HepG2 (cell line): Measurements from ENCODE around the gene TSC22D1. TPM values are rescaled to one million over a fixed set of nuclear protein-coding genes. Genes with fewer than 3 reads are reported as not detected.

ENCODE experiments used
- BRF2 ChIP-seq: sonication (generic); formaldehyde crosslinking; IDR thresholded peaks from 2 replicates; pipeline ENCODE4 v1.8.1; 2022; ENCODE audit warnings: mild to moderate bottlenecking, missing genetic modification reagents
- CENPX ChIP-seq: sonication (generic); formaldehyde crosslinking; IDR thresholded peaks from 2 replicates; pipeline ENCODE4 v1.9.0; 2021; ENCODE audit warnings: mild to moderate bottlenecking, missing genetic modification reagents, moderate library complexity
- FOXA3 ChIP-seq: IDR thresholded peaks from 2 replicates; pipeline ENCODE4 v1.6.1; 2016; ENCODE audit warnings: missing genetic modification reagents, missing compliant biosample characterization
- FOXK1 ChIP-seq: sonication (generic); formaldehyde crosslinking; IDR thresholded peaks from 2 replicates; pipeline ENCODE4 v1.4.0; 2020; ENCODE audit warnings: low read depth, missing genetic modification reagents, borderline replicate concordance
- HCFC1 ChIP-seq: fragments of 150-350 bp; IDR thresholded peaks from 2 replicates; pipeline ENCODE4 v1.6.1; 2014; ENCODE audit warnings: low read depth, low read length
- HOXA5 ChIP-seq: sonication (generic); formaldehyde crosslinking; IDR thresholded peaks from 2 replicates; pipeline ENCODE4 v1.4.0; 2020; ENCODE audit warnings: missing genetic modification reagents
- KDM2A ChIP-seq: sonication (generic); formaldehyde crosslinking; IDR thresholded peaks from 2 replicates; pipeline ENCODE4 v1.4.0; 2020; ENCODE audit warnings: low read depth, missing genetic modification reagents, borderline replicate concordance
- KLF11 ChIP-seq: IDR thresholded peaks from 2 replicates; pipeline ENCODE4 v1.6.1; 2016; ENCODE audit warnings: missing compliant biosample characterization
- LRRFIP1 ChIP-seq: sonication (generic); formaldehyde crosslinking; conservative IDR thresholded peaks from 2 replicates; pipeline ENCODE4 v1.4.0; 2020; ENCODE audit warnings: missing genetic modification reagents
- PAF1 ChIP-seq: IDR thresholded peaks from 2 replicates; pipeline ENCODE4 v1.6.1; 2016; ENCODE audit warnings: missing genetic modification reagents, missing compliant biosample characterization
- ZBED4 ChIP-seq: sonication (generic); formaldehyde crosslinking; IDR thresholded peaks from 2 replicates; pipeline ENCODE4 v1.4.0; 2020; ENCODE audit warnings: missing genetic modification reagents, borderline replicate concordance
- ZBTB37 ChIP-seq: sonication (generic); formaldehyde crosslinking; IDR thresholded peaks from 2 replicates; pipeline ENCODE4 v1.4.0; 2020; ENCODE audit warnings: mild to moderate bottlenecking, missing genetic modification reagents
- ZFY ChIP-seq: sonication (generic); formaldehyde crosslinking; IDR thresholded peaks from 2 replicates; pipeline ENCODE4 v1.4.0; 2020; ENCODE audit warnings: missing genetic modification reagents
- ZNF281 ChIP-seq: sonication (generic); formaldehyde crosslinking; IDR thresholded peaks from 2 replicates; pipeline ENCODE4 v1.4.0; 2020; ENCODE audit warnings: missing genetic modification reagents, borderline replicate concordance
- ZNF652 ChIP-seq: IDR thresholded peaks from 2 replicates; pipeline ENCODE4 v1.6.1; 2016; ENCODE audit warnings: low read depth, borderline replicate concordance
- polyA plus RNA-seq, 8 experiments: library from polyadenylated mRNA; depleted of rRNA in 3 of 8; stranded (reverse) in 7 of 8; unstranded in 1 of 8; fragments of >200 nt; fragmentation: Illumina TruSeq in 4 of 8; extraction: Trizol in 4 of 8; gene quantifications; 2 replicates each; pipeline versions ENCODE4 v1.2.1 to v1.2.3, GENCODE V29; 2011 to 2016; ENCODE audit warnings: low read depth in 4 of 8, missing spikeins in 1 of 8, mixed read lengths in 1 of 8; ENCODE audit not compliant: insufficient read depth in 1 of 8
- total RNA-seq, 5 experiments: library from RNA; depleted of rRNA; stranded (reverse); fragments of >200 nt; fragmentation: Illumina TruSeq; extraction: Trizol; gene quantifications; 2 replicates each; pipeline ENCODE4 v1.2.3, GENCODE V29; 2016; ENCODE audit warnings: low read depth in 1 of 5

TSC22D1 gene
- total and polyA plus RNA-seq, 2 of the 13 experiments (the other 11 are each of a cell fraction or from before 2014, with no cell fraction given): 18.4 to 35.7 TPM

- TF ChIP-seq ZNF281 (CRISPR knock-in tag) (peak; percentile 80), ZNF652 (CRISPR knock-in tag) (no peak), KDM2A (CRISPR knock-in tag) (peak; percentile 55; the same call in 1 of the 2 replicates), FOXA3 (CRISPR knock-in tag) (0 out of 2 replicates have a peak, but pooled peaks have one; percentile 5), ZBTB37 (CRISPR knock-in tag) (no peak), HOXA5 (CRISPR knock-in tag) (peak; percentile 52; the same call in 1 of the 2 replicates), LRRFIP1 (no peak), FOXK1 (CRISPR knock-in tag) (no peak), BRF2 (CRISPR knock-in tag) (no peak), ZFY (CRISPR knock-in tag) (peak; percentile 66), KLF11 (CRISPR knock-in tag) (no peak), CENPX (no peak), ZBED4 (CRISPR knock-in tag) (peak; percentile 58; the same call in 1 of the 2 replicates), HCFC1 (no peak), PAF1 (CRISPR knock-in tag) (no peak)
Measured at GRCh38 chr13:44577236-44578066, 1.3 kb upstream of the TSC22D1 start (continued).
